Stimulated activated naive B cell treated with anti-CD40 and anti-IgM and Interleukin-4, amounts not matched to agents 10 μg/mL and 1 μg/mL and 100 μg/mL, for 72 hours (primary cell): ENCODE measurements around the gene OTUD1.
A peak's percentile ranks its signal among the peaks of the same experiment; 100 is the strongest.
"Not testable (repeated sequence)": the region's sequence is repeated elsewhere in the genome, so short reads cannot be mapped to it uniquely, and the experiment has no call there.

Source experiments
- ATAC-seq, 2 donors: fragments of 150-1000 bp; cut with Tn5 transposase; replicated peaks; 2 replicates each; pipeline ENCODE4 v1.10.0; 2021; ENCODE audit warnings: moderate library complexity in 1 of 2
- DNase-seq: peaks from one replicate; pipeline ENCODE4 v3.0.0; 2021
- H3K27ac Mint-ChIP-seq: one replicate; pipeline ENCODE4 v1.8.0; 2022; ENCODE audit warnings: mild to moderate bottlenecking, mixed read lengths
- H3K27me3 Mint-ChIP-seq, 2 donors: one replicate each; pipeline ENCODE4 v1.8.0; 2022; ENCODE audit warnings: mixed read lengths in 2 of 2
- H3K36me3 Mint-ChIP-seq, 2 donors: one replicate each; pipeline ENCODE4 v1.8.0; 2022; ENCODE audit warnings: mixed read lengths in 2 of 2, mild to moderate bottlenecking in 1 of 2
- H3K4me1 Mint-ChIP-seq, 2 donors: one replicate each; pipeline ENCODE4 v1.8.0; 2022; ENCODE audit warnings: mixed read lengths in 2 of 2, mild to moderate bottlenecking in 1 of 2
- H3K4me3 Mint-ChIP-seq, 2 donors: one replicate each; pipeline ENCODE4 v1.8.0; 2022; ENCODE audit warnings: mild to moderate bottlenecking in 2 of 2, mixed read lengths in 2 of 2, moderate library complexity in 1 of 2
- H3K9me3 Mint-ChIP-seq, 2 donors: one replicate each; pipeline ENCODE4 v1.8.0; 2022; ENCODE audit warnings: mixed read lengths in 2 of 2, mild to moderate bottlenecking in 1 of 2

Gene OTUD1

GRCh38 chr10:23438547-23439451, at the start of gene OTUD1:
Gene OTUD1, plus strand, starts transcription at chr10:23439075. Its CDS starts 383 bp downstream, at chr10:23439458.
- peaks cover 0 to 4% of the 10 kb centered on the region in 2 donors for H3K9me3 Mint-ChIP-seq
- peaks cover 27 to 33% of the 10 kb centered on the region in 2 donors for H3K36me3 Mint-ChIP-seq
- H3K27ac Mint-ChIP-seq: peak within 1 kb of the TSS; percentile 92
- no peaks in the 10 kb centered on the region for H3K27me3 Mint-ChIP-seq
- peak; percentile 92 for DNase-seq
- H3K4me1 Mint-ChIP-seq: peaks cover 5 to 37% of the 10 kb centered on the region in 2 donors
- peak; percentile 85 to 89 for ATAC-seq
- H3K4me3 Mint-ChIP-seq: peak within 1 kb of the TSS; percentile 93 to 97

- not testable (repeated sequence) for H3K27ac Mint-ChIP-seq, H3K27me3 Mint-ChIP-seq, H3K36me3 Mint-ChIP-seq, ATAC-seq, DNase-seq, H3K9me3 Mint-ChIP-seq, H3K4me1 Mint-ChIP-seq, H3K4me3 Mint-ChIP-seq
Measured at GRCh38 chr10:23390408-23390807, 48.5 kb upstream of the OTUD1 start.

- no peak for ATAC-seq
- H3K9me3 Mint-ChIP-seq: peaks cover 0 to 1% of the 10 kb centered on the region in 2 donors
- no peak overlapping the region for H3K4me3 Mint-ChIP-seq
- peaks cover 0 to 3% of the 10 kb centered on the region in 2 donors for H3K27me3 Mint-ChIP-seq
- no peaks in the 10 kb centered on the region for H3K36me3 Mint-ChIP-seq
- H3K27ac Mint-ChIP-seq: no peak overlapping the region
- H3K4me1 Mint-ChIP-seq: peaks cover 6% of the 10 kb centered on the region in 2 donors
- no peak for DNase-seq
Measured at GRCh38 chr10:23390809-23391208, 48.1 kb upstream of the OTUD1 start.

GRCh38 chr10:23391821-23392220, 47.1 kb upstream of the OTUD1 start:
- H3K27me3 Mint-ChIP-seq: peaks cover 0 to 3% of the 10 kb centered on the region in 2 donors
- H3K4me3 Mint-ChIP-seq: no peak overlapping the region
- no peak overlapping the region for H3K27ac Mint-ChIP-seq
- ATAC-seq (no peak), DNase-seq (no peak)
- peaks cover 0 to 1% of the 10 kb centered on the region in 2 donors for H3K9me3 Mint-ChIP-seq
- H3K4me1 Mint-ChIP-seq: peaks cover 6% of the 10 kb centered on the region in 2 donors
- H3K36me3 Mint-ChIP-seq: no peaks in the 10 kb centered on the region

GRCh38 chr10:23395017-23395416, 43.9 kb upstream of the OTUD1 start:
- Mint-ChIP-seq H3K4me1 (peaks cover 6% of the 10 kb centered on the region in 2 donors), H3K4me3 (no peak overlapping the region), H3K36me3 (no peaks in the 10 kb centered on the region), H3K9me3 (peaks cover 0 to 1% of the 10 kb centered on the region in 2 donors), H3K27ac (no peak overlapping the region), H3K27me3 (peaks cover 3 to 5% of the 10 kb centered on the region in 2 donors)
- ATAC-seq (no peak), DNase-seq (no peak)

- H3K36me3 Mint-ChIP-seq: no peaks in the 10 kb centered on the region
- H3K4me3 Mint-ChIP-seq: no peak overlapping the region
- H3K4me1 Mint-ChIP-seq: peaks cover 6% of the 10 kb centered on the region in 2 donors
- H3K27me3 Mint-ChIP-seq: peaks cover 0 to 5% of the 10 kb centered on the region in 2 donors
- DNase-seq (no peak), ATAC-seq (no peak)
- H3K27ac Mint-ChIP-seq: no peak overlapping the region
- no peaks in the 10 kb centered on the region for H3K9me3 Mint-ChIP-seq
Measured at GRCh38 chr10:23396695-23397094, 42.2 kb upstream of the OTUD1 start.

- Mint-ChIP-seq H3K27me3 (peaks cover 0 to 5% of the 10 kb centered on the region in 2 donors), H3K9me3 (no peaks in the 10 kb centered on the region), H3K27ac (no peak overlapping the region), H3K36me3 (no peaks in the 10 kb centered on the region), H3K4me1 (peaks cover under 1 to 2% of the 10 kb centered on the region in 2 donors), H3K4me3 (no peak overlapping the region)
- DNase-seq (no peak), ATAC-seq (no peak)
Measured at GRCh38 chr10:23399701-23400144, 39.2 kb upstream of the OTUD1 start.

GRCh38 chr10:23402856-23403255, 36.0 kb upstream of the OTUD1 start:
- peaks cover 0 to 5% of the 10 kb centered on the region in 2 donors for H3K27me3 Mint-ChIP-seq
- no peaks in the 10 kb centered on the region for H3K9me3 Mint-ChIP-seq
- no peak overlapping the region for H3K27ac Mint-ChIP-seq
- DNase-seq (no peak), ATAC-seq (no peak)
- no peaks in the 10 kb centered on the region for H3K4me1 Mint-ChIP-seq
- no peak overlapping the region for H3K4me3 Mint-ChIP-seq
- no peaks in the 10 kb centered on the region for H3K36me3 Mint-ChIP-seq

- Mint-ChIP-seq H3K4me1 (no peaks in the 10 kb centered on the region), H3K4me3 (no peak overlapping the region), H3K36me3 (no peaks in the 10 kb centered on the region), H3K27me3 (peaks cover 0 to 5% of the 10 kb centered on the region in 2 donors), H3K9me3 (no peaks in the 10 kb centered on the region), H3K27ac (no peak overlapping the region)
- ATAC-seq (no peak), DNase-seq (no peak)
Measured at GRCh38 chr10:23403278-23403677, 35.6 kb upstream of the OTUD1 start.

GRCh38 chr10:23403719-23404118, 35.2 kb upstream of the OTUD1 start:
- peaks cover 0 to 5% of the 10 kb centered on the region in 2 donors for H3K27me3 Mint-ChIP-seq

GRCh38 chr10:23404461-23404980, 34.4 kb upstream of the OTUD1 start:
- Mint-ChIP-seq H3K27me3 (peaks cover 0 to 2% of the 10 kb centered on the region in 2 donors), H3K27ac (no peak overlapping the region), H3K4me3 (no peak overlapping the region), H3K4me1 (no peaks in the 10 kb centered on the region), H3K9me3 (no peaks in the 10 kb centered on the region), H3K36me3 (no peaks in the 10 kb centered on the region)
- ATAC-seq (no peak), DNase-seq (no peak)

More at GRCh38 chr10:23403719-23404118, 35.2 kb upstream of the OTUD1 start:
- Mint-ChIP-seq H3K9me3 (no peaks in the 10 kb centered on the region), H3K36me3 (no peaks in the 10 kb centered on the region), H3K4me1 (no peaks in the 10 kb centered on the region), H3K4me3 (no peak overlapping the region), H3K27ac (no peak overlapping the region)
- DNase-seq: no peak
- no peak for ATAC-seq

GRCh38 chr10:23405540-23405939, 33.3 kb upstream of the OTUD1 start:
- H3K36me3 Mint-ChIP-seq: no peaks in the 10 kb centered on the region
- H3K27ac Mint-ChIP-seq: no peak overlapping the region
- no peak for ATAC-seq
- H3K4me3 Mint-ChIP-seq: no peak overlapping the region
- H3K27me3 Mint-ChIP-seq: no peaks in the 10 kb centered on the region
- DNase-seq: no peak
- no peaks in the 10 kb centered on the region for H3K9me3 Mint-ChIP-seq
- H3K4me1 Mint-ChIP-seq: no peaks in the 10 kb centered on the region

- Mint-ChIP-seq H3K27me3 (no peaks in the 10 kb centered on the region), H3K36me3 (no peaks in the 10 kb centered on the region), H3K4me1 (no peaks in the 10 kb centered on the region), H3K27ac (no peak overlapping the region), H3K9me3 (no peaks in the 10 kb centered on the region), H3K4me3 (no peak overlapping the region)
- no peak for DNase-seq
- ATAC-seq: no peak
Measured at GRCh38 chr10:23406409-23406808, 32.5 kb upstream of the OTUD1 start.

- no peak overlapping the region for H3K4me3 Mint-ChIP-seq
- H3K9me3 Mint-ChIP-seq: no peaks in the 10 kb centered on the region
- ATAC-seq (no peak), DNase-seq (no peak)
- H3K4me1 Mint-ChIP-seq: peaks cover 7 to 16% of the 10 kb centered on the region in 2 donors
- H3K27ac Mint-ChIP-seq: no peak overlapping the region
- peaks cover 0 to 4% of the 10 kb centered on the region in 2 donors for H3K36me3 Mint-ChIP-seq
- H3K27me3 Mint-ChIP-seq: no peaks in the 10 kb centered on the region
Measured at GRCh38 chr10:23408330-23408976, 30.4 kb upstream of the OTUD1 start.
